GM10266 (cell line): ENCODE measurements around the gene MTCL1.

Source experiments
- DNase-seq: peaks from one replicate; pipeline ENCODE4 v3.0.0; 2012; ENCODE audit errors: extremely low spot score
- TF ChIP-seq, protein P1 (sequence below): IDR thresholded peaks from 2 replicates; pipeline ENCODE4 v1.5.1; 2012; ENCODE audit warnings: mild to moderate bottlenecking, low read depth; ENCODE audit not compliant: control insufficient read depth, insufficient read depth; ENCODE audit errors: missing control alignments

MTCL1 gene

DNA sequence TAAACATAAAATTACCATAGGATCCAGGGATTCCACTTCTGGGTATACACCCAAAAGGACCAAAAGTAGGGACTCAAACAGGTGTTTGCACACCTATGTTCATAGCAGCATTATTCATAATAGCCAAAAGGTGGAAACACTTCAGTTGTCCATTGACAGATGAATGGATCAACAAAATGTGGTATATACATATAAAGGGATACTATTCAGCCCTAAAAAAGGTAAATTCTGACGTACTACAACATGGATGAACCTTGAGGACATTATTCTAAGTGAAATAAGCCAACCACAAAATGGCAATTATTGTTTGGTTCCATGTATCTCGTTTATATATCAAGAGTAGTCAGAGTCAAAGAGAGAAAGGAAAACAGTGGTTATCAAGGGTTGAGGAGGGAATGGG, 128.1 kb downstream of the MTCL1 start:
- DNase-seq = no peak
- TF ChIP-seq, protein P1, sequence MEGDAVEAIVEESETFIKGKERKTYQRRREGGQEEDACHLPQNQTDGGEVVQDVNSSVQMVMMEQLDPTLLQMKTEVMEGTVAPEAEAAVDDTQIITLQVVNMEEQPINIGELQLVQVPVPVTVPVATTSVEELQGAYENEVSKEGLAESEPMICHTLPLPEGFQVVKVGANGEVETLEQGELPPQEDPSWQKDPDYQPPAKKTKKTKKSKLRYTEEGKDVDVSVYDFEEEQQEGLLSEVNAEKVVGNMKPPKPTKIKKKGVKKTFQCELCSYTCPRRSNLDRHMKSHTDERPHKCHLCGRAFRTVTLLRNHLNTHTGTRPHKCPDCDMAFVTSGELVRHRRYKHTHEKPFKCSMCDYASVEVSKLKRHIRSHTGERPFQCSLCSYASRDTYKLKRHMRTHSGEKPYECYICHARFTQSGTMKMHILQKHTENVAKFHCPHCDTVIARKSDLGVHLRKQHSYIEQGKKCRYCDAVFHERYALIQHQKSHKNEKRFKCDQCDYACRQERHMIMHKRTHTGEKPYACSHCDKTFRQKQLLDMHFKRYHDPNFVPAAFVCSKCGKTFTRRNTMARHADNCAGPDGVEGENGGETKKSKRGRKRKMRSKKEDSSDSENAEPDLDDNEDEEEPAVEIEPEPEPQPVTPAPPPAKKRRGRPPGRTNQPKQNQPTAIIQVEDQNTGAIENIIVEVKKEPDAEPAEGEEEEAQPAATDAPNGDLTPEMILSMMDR = no peak

DNA sequence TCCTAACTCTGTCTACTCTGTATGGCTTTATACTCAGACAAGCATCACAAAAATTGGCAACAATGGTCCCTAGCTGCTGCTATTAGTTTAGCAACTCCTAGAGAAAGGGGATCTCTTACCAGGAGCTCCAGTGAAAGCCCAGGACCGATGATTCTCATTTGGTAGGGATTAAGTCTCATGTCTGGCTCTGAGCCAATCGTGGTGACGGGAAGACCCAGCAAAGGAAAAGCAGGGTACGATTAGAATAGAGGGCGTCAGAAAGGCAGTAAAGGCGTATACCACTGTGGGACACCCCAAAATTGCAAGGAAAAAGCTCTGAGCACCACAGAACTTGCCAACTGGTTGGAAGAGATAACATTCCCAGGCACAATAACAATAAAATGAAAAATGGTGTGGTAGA, 129.5 kb downstream of the MTCL1 start:
- DNase-seq = no peak
- TF ChIP-seq, protein P1 = no peak

DNA sequence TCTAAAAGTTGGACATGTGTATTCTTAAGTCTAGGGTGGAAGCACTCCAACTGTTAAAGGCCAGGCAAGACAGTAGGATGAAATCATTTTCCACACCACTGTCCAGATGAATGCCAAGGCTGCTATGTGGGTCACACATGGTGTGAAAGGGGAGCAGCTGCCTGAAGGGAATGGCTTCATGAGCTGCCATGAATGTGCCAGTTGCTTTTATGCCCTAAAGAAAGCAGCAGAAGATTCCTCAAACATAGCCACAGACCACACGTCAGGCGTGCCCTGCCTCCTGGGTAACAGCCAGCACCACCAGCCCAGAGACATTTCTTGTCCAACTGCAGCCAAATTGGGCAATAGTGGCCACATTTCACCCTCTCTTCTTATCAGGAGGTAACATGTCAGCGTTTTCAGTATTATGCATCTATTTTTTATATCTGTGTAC, 130.2 kb downstream of the MTCL1 start:
- TF ChIP-seq, protein P1 = no peak
- no peak for DNase-seq

DNA sequence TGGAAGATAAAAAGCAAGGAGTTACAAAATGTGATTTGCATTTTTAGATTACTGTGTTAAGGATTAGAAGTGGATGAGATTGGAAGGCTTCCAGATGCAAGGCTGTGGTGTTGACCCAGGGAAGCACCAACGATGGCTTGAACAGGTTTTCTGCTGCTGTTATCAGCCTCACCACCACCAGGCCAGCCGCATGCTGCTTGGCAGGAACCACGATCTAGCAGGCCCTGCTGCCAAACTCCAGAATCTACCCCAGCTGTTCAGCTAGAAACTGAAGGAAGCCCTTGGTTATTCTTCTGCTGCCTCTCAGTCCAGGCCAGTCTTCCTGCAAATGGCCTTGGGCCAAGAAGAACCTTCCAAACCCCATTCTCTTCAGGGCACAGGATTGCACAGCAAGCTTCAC, 133.9 kb downstream of the MTCL1 start:
- DNase-seq = no peak
- TF ChIP-seq, protein P1 = no peak

DNA sequence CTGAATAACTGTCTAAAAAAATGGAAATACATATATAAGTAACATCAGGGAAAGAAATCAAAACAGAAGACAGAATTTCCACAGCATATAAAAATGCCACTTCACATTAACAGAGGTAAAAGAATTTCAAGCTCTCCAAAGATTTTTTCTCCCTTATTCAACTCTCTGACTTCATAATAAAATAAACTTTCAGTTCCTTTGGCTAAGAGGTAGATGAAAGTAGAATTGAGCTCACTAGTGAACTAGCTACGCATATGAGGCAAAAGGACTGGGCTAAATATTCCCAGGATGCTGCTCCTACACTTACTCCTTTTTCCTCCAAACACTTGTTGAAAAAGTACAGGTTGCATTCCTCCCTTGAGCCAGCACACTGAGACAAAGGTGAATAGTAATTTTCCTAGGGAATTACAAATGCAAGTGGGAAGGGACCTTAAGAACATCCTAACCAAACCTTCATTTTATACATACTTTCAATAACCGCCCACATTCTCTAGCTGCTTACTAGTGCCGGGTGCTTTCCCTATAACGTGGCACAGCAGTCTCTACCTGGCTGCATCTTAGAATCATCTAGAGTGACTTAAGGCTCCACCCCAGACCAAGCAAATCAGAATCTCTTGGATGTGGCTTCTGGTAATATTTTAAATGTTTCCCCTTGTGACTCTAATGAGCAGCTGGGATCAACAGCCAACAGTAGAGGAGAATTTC, 136.6 kb downstream of the MTCL1 start:
- TF ChIP-seq, protein P1 = no peak
- DNase-seq = no peak

DNA sequence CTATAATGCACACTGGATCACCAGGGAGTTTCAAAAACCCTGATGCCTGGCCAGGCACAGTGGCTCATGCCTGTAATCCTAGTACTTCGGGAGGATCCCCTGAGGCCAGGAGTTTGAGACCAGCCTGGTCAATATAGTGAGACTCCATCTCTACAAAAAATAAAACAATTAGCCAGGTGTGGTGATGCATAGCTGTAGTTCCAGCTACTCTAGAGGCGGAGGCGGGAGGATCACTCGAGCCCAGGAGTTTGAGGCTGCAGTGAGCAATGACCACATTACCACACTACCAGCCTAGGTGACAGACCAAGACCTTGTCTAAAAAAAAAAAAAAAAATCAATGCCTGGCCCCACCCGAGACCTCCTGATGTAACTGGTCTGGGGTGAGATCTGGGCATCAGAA, 137.2 kb downstream of the MTCL1 start:
- DNase-seq = no peak
- TF ChIP-seq, protein P1 = no peak

DNA sequence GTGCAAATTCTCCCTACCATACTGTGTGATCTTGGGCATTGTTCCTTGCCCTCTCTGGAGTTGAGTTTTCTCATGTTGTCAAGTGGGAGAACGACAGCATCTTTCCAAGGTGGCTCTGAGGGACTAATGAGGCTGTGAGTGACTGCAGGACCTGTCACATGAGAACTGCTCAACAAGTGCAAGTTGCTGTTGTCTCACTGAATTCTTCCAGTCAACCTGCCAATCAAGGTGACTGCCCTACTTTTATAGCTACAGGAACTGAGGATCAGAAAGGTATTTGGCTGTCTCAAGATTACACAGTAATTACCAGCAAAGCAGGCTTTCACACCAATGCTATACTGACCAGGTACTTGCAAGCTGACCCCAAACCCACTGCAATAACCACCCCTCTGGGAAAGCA, 137.6 kb downstream of the MTCL1 start:
- TF ChIP-seq, protein P1 = no peak
- DNase-seq = no peak
